Measurements from ENCODE around the gene ANKRD13C.

ANKRD13C gene

DNA sequence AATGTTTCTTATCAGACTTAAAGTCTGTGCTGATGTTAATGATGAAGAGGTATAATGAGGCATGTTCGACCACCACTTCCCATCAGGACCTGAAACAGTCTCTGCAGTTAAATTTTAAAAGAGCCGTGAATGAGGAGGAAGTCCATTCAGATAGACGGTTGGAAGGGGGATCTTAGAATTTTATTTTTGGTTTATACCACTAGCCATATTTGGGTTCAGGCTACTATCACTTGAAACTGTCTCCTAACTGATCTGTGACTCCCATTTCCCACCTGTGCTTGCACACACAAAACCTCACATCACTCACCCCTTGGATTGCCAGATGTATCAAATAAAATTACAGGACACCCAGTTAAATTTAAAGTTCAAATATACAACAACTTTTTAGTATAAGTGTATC lies 9.9 kb upstream of the ANKRD13C start:
- Histone ChIP-seq H3K18ac (ENCODE audit: low read length) (no peak overlapping the region), H3K4me2 (ENCODE audit: insufficient read depth, low read length, poor library complexity, severe bottlenecking) (no peak overlapping the region), H2AFZ (ENCODE audit: low read length) (no peak overlapping the region), H3K27me3 (ENCODE audit: control insufficient read depth in 3 of 3, insufficient read depth in 3 of 3, low read depth in 1 of 3, low read length in 3 of 3) (no peaks in the 10 kb centered on the region), H3K9ac (ENCODE audit: low read depth, low read length, poor library complexity) (no peak overlapping the region), H2BK5ac (ENCODE audit: low read length) (no peak overlapping the region), H4K8ac (ENCODE audit: low read depth, low read length) (no peak overlapping the region), H2AK5ac (ENCODE audit: low read depth, low read length) (no peak overlapping the region), H3K36me3 (replicated peaks in 1 of 2; ENCODE audit: control insufficient read depth in 2 of 2, insufficient read depth in 2 of 2, low read length in 2 of 2) (no peaks in the 10 kb centered on the region), H3K14ac (ENCODE audit: low read length) (no peak overlapping the region), H2BK120ac (ENCODE audit: low read depth, low read length) (no peak overlapping the region), H4K91ac (ENCODE audit: low read depth, low read length, poor library complexity) (no peak overlapping the region), H3K9me3 (replicated peaks in 1 of 2; ENCODE audit: control insufficient read depth in 2 of 2, insufficient read depth in 1 of 2, low read depth in 1 of 2, low read length in 2 of 2) (no peaks in the 10 kb centered on the region), H2BK15ac (ENCODE audit: low read length) (no peak overlapping the region), H3K4ac (ENCODE audit: low read length) (no peak overlapping the region), H2BK12ac (ENCODE audit: low read length) (no peak overlapping the region), H3K4me1 (ENCODE audit: control insufficient read depth in 2 of 2, insufficient read depth in 1 of 2, low read depth in 1 of 2, low read length in 2 of 2) (no peaks in the 10 kb centered on the region), H3K79me1 (ENCODE audit: low read depth, low read length) (no peaks in the 10 kb centered on the region), H3K27ac (replicated peaks; ENCODE audit: low read length) (no peak overlapping the region), H3K4me3 (ENCODE audit: low read length in 2 of 2) (no peak overlapping the region), H3K23ac (ENCODE audit: low read depth, low read length, poor library complexity) (no peak overlapping the region)
- WGBS, 2 donors (ENCODE audit: extremely low coverage in 2 of 2, insufficient read length in 2 of 2, insufficient replicate concordance in 1 of 2) = no CpG with 5 or more reads among the region's 3 CpGs
- DNase-seq (ENCODE audit: low spot score) = no peak

DNA sequence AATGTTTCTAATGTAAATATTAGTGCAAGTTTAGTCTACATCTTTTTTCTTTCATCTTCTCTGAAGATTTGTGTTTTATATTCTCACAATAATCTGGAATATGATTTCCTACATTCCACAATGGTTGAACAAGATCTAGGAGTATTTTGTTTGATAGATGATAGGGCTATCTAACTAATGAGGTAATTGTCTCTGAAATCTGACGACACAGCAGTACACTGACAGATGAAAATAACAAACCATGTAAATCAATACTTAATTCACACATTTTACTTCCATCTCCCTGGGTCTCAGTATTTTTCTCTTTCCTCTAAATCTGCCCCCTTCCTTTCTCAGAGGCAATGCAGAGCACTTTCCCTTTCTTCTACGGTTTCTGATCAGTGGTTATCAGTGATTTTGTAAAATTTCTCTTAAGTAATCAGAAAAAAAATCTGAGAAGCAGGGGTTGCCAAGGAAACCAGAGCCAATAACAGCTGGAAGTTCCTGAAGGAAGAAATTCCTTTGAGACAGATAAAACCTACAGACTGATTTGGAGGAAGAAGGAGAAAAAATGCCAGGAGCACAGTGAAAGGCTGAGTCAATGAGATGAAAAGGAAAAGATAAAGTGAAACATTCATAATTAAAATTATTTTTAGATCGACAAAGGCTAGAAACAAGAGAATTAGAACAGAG lies 7.3 kb upstream of the ANKRD13C start:
- H3K23ac ChIP-seq (ENCODE audit: low read depth, low read length, poor library complexity) = no peak overlapping the region
- H3K79me1 ChIP-seq (ENCODE audit: low read depth, low read length) = no peaks in the 10 kb centered on the region
- H3K27me3 ChIP-seq (ENCODE audit: control insufficient read depth in 3 of 3, insufficient read depth in 3 of 3, low read depth in 1 of 3, low read length in 3 of 3) = no peaks in the 10 kb centered on the region
- no peak overlapping the region for H4K91ac ChIP-seq (ENCODE audit: low read depth, low read length, poor library complexity)
- no peak overlapping the region for H3K9ac ChIP-seq (ENCODE audit: low read depth, low read length, poor library complexity)
- no peak overlapping the region for H2BK120ac ChIP-seq (ENCODE audit: low read depth, low read length)
- no peak overlapping the region for H2AK5ac ChIP-seq (ENCODE audit: low read depth, low read length)
- H3K18ac ChIP-seq (ENCODE audit: low read length) = no peak overlapping the region
- H3K9me3 ChIP-seq (replicated peaks in 1 of 2; ENCODE audit: control insufficient read depth in 2 of 2, insufficient read depth in 1 of 2, low read depth in 1 of 2, low read length in 2 of 2) = no peaks in the 10 kb centered on the region
- no peak overlapping the region for H3K27ac ChIP-seq (replicated peaks; ENCODE audit: low read length)
- H3K14ac ChIP-seq (ENCODE audit: low read length) = no peak overlapping the region
- H3K4me2 ChIP-seq (ENCODE audit: insufficient read depth, low read length, poor library complexity, severe bottlenecking) = no peak overlapping the region
- H3K4ac ChIP-seq (ENCODE audit: low read length) = no peak overlapping the region
- no peak overlapping the region for H3K4me3 ChIP-seq (ENCODE audit: low read length in 2 of 2)
- no peaks in the 10 kb centered on the region for H3K4me1 ChIP-seq (ENCODE audit: control insufficient read depth in 2 of 2, insufficient read depth in 1 of 2, low read depth in 1 of 2, low read length in 2 of 2)
- peaks cover 0 to 8% of the 10 kb centered on the region in 2 donors for H3K36me3 ChIP-seq (replicated peaks in 1 of 2; ENCODE audit: control insufficient read depth in 2 of 2, insufficient read depth in 2 of 2, low read length in 2 of 2)
- no peak overlapping the region for H2BK12ac ChIP-seq (ENCODE audit: low read length)
- no peak for DNase-seq (ENCODE audit: low spot score)
- H2BK15ac ChIP-seq (ENCODE audit: low read length) = no peak overlapping the region
- H2AFZ ChIP-seq (ENCODE audit: low read length) = no peak overlapping the region
- H2BK5ac ChIP-seq (ENCODE audit: low read length) = no peak overlapping the region
- H4K8ac ChIP-seq (ENCODE audit: low read depth, low read length) = no peak overlapping the region
- WGBS, 2 donors (ENCODE audit: extremely low coverage in 2 of 2, insufficient read length in 2 of 2, insufficient replicate concordance in 1 of 2) = no CpG with 5 or more reads among the region's 3 CpGs

DNA sequence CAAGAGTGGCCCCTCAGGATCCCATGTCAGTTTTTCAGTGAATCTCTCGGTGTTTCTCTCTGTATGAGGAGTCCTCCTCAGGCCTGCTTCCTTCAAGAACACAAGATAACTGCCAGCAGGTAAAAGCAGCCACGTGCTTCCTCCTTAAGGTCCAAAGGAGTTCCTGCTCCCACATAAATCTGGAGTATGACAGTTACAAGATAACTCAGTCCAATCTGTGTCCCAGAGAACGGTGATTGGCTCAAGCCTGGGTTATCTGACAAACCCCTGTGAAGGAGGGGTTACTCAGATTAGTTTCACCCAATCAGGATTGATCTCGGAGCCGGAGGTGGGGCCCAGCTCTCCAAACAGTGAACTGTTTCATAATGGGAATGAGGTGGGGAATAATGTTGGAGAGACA lies 5.8 kb upstream of the ANKRD13C start:
- Histone ChIP-seq H3K79me1 (ENCODE audit: low read depth, low read length) (no peaks in the 10 kb centered on the region), H3K14ac (ENCODE audit: low read length) (no peak overlapping the region), H2BK12ac (ENCODE audit: low read length) (no peak overlapping the region), H2AK5ac (ENCODE audit: low read depth, low read length) (no peak overlapping the region), H2AFZ (ENCODE audit: low read length) (peak overlapping the region; percentile 7), H3K4me1 (ENCODE audit: control insufficient read depth in 2 of 2, insufficient read depth in 1 of 2, low read depth in 1 of 2, low read length in 2 of 2) (no peaks in the 10 kb centered on the region), H3K9ac (ENCODE audit: low read depth, low read length, poor library complexity) (no peak overlapping the region), H3K36me3 (replicated peaks in 1 of 2; ENCODE audit: control insufficient read depth in 2 of 2, insufficient read depth in 2 of 2, low read length in 2 of 2) (peaks cover 0 to 8% of the 10 kb centered on the region in 2 donors), H3K4me2 (ENCODE audit: insufficient read depth, low read length, poor library complexity, severe bottlenecking) (no peak overlapping the region), H3K27me3 (ENCODE audit: control insufficient read depth in 3 of 3, insufficient read depth in 3 of 3, low read depth in 1 of 3, low read length in 3 of 3) (no peaks in the 10 kb centered on the region), H2BK120ac (ENCODE audit: low read depth, low read length) (no peak overlapping the region), H3K4me3 (ENCODE audit: low read length in 2 of 2) (no peak overlapping the region), H3K18ac (ENCODE audit: low read length) (no peak overlapping the region), H3K9me3 (replicated peaks in 1 of 2; ENCODE audit: control insufficient read depth in 2 of 2, insufficient read depth in 1 of 2, low read depth in 1 of 2, low read length in 2 of 2) (no peaks in the 10 kb centered on the region), H3K27ac (replicated peaks; ENCODE audit: low read length) (no peak overlapping the region), H2BK15ac (ENCODE audit: low read length) (no peak overlapping the region), H4K91ac (ENCODE audit: low read depth, low read length, poor library complexity) (no peak overlapping the region), H3K4ac (ENCODE audit: low read length) (no peak overlapping the region), H4K8ac (ENCODE audit: low read depth, low read length) (no peak overlapping the region), H3K23ac (ENCODE audit: low read depth, low read length, poor library complexity) (no peak overlapping the region), H2BK5ac (ENCODE audit: low read length) (no peak overlapping the region)
- DNase-seq (ENCODE audit: low spot score) = no peak
- WGBS, 2 donors (ENCODE audit: extremely low coverage in 2 of 2, insufficient read length in 2 of 2, insufficient replicate concordance in 1 of 2) = no CpG with 5 or more reads among the region's 5 CpGs

DNA sequence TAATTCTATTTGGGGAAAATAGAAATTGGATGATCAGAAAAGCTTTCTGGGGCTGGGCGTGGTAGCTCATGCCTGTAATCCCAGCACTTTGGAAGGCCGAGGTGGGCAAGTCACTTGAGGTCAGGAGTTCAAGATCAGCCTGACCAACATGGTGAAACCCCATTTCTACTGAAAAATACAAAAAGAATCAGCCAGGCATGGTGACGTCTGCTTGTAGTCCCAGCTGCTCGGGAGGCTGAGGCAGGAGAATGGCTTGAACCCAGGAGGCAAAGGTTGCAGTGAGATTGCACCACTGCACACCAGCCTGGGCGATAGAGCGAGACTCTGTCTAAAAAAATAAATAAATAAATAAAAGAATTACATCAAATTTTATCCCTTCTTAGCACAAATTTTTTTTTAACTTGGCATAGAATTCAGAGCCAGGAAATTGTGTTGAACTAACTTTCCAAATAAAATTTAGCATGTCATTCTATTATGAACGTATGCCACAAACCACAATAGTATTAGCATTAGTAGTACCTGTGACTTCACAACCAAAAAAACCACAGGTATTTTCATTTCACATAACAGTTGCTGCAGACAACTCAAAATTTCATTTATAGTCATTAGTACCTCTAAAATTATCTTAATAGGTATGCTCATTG lies 4.5 kb upstream of the ANKRD13C start:
- Histone ChIP-seq H3K4me1 (ENCODE audit: control insufficient read depth in 2 of 2, insufficient read depth in 1 of 2, low read depth in 1 of 2, low read length in 2 of 2) (peaks cover 0 to 2% of the 10 kb centered on the region in 2 donors), H3K23ac (ENCODE audit: low read depth, low read length, poor library complexity) (no peak overlapping the region), H4K8ac (ENCODE audit: low read depth, low read length) (no peak overlapping the region), H3K36me3 (replicated peaks in 1 of 2; ENCODE audit: control insufficient read depth in 2 of 2, insufficient read depth in 2 of 2, low read length in 2 of 2) (peaks cover 0 to 8% of the 10 kb centered on the region in 2 donors), H3K27ac (replicated peaks; ENCODE audit: low read length) (no peak overlapping the region), H2AK5ac (ENCODE audit: low read depth, low read length) (no peak overlapping the region), H3K18ac (ENCODE audit: low read length) (no peak overlapping the region), H2BK15ac (ENCODE audit: low read length) (no peak overlapping the region), H3K4me2 (ENCODE audit: insufficient read depth, low read length, poor library complexity, severe bottlenecking) (no peak overlapping the region), H2AFZ (ENCODE audit: low read length) (no peak overlapping the region), H3K14ac (ENCODE audit: low read length) (no peak overlapping the region), H4K91ac (ENCODE audit: low read depth, low read length, poor library complexity) (no peak overlapping the region), H3K4me3 (ENCODE audit: low read length in 2 of 2) (no peak overlapping the region), H2BK120ac (ENCODE audit: low read depth, low read length) (no peak overlapping the region), H2BK5ac (ENCODE audit: low read length) (no peak overlapping the region), H3K79me1 (ENCODE audit: low read depth, low read length) (peaks cover 4% of the 10 kb centered on the region), H3K27me3 (ENCODE audit: control insufficient read depth in 3 of 3, insufficient read depth in 3 of 3, low read depth in 1 of 3, low read length in 3 of 3) (no peaks in the 10 kb centered on the region), H2BK12ac (ENCODE audit: low read length) (no peak overlapping the region), H3K4ac (ENCODE audit: low read length) (no peak overlapping the region), H3K9ac (ENCODE audit: low read depth, low read length, poor library complexity) (no peak overlapping the region), H3K9me3 (replicated peaks in 1 of 2; ENCODE audit: control insufficient read depth in 2 of 2, insufficient read depth in 1 of 2, low read depth in 1 of 2, low read length in 2 of 2) (no peaks in the 10 kb centered on the region)
- DNase-seq (ENCODE audit: low spot score) = no peak
- no CpG with 5 or more reads among the region's 7 CpGs for WGBS, 2 donors (ENCODE audit: extremely low coverage in 2 of 2, insufficient read length in 2 of 2, insufficient replicate concordance in 1 of 2)

All from neuronal stem cell (in vitro differentiated cells).